A673 (cell line): ENCODE data around the gene APOBEC3B. TPM values are rescaled to one million over a fixed set of nuclear protein-coding genes. Genes with fewer than 3 reads are reported as not detected.

Source experiments
- BruUV-seq: library from RNA; stranded (reverse); fragments of 400-500 nt; replicated peaks from 2 replicates; lab custom pipeline; 2021; lab: Mats Ljungman, UMichigan
- CTCF ChIA-PET: fragments of 300-600 bp; sonication (Branson Sonifier 250); formaldehyde crosslinking; loops from one replicate; lab custom pipeline; 2022; ENCODE audit warnings: antibody characterized with exemption; lab: Charles Lee
- POLR2A ChIA-PET: fragments of 300-600 bp; sonication (Branson Sonifier 250); formaldehyde crosslinking; loops from one replicate; lab custom pipeline; 2022; ENCODE audit warnings: antibody characterized with exemption; ENCODE audit not compliant: low non-redundant PET; lab: Charles Lee
- DNase-seq: peaks from one replicate; pipeline ENCODE4 v3.0.0-alpha.2; 2015; ENCODE audit warnings: low spot score
- H3K27ac ChIP-seq: fragments of 200-600 bp; sonication (generic); 2 replicates; pipeline ENCODE4 v1.5.1; 2016; ENCODE audit warnings: mixed run types, low read depth, mild to moderate bottlenecking, mixed read lengths, antibody characterized with exemption, low read length; ENCODE audit not compliant: poor library complexity, severe bottlenecking
- H3K27me3 ChIP-seq: fragments of 200-600 bp; sonication (generic); replicated peaks from 2 replicates; pipeline ENCODE4 v1.6.1; 2017; ENCODE audit warnings: mixed run types, low read depth, mild to moderate bottlenecking, mixed read lengths, antibody characterized with exemption, low read length; ENCODE audit not compliant: insufficient read depth, poor library complexity
- H3K36me3 ChIP-seq: fragments of 200-600 bp; sonication (generic); 2 replicates; pipeline ENCODE4 v1.6.1; 2016; ENCODE audit warnings: mixed run types, mild to moderate bottlenecking, mixed read lengths, antibody characterized with exemption, low read length; ENCODE audit not compliant: insufficient read depth, poor library complexity, severe bottlenecking
- H3K4me1 ChIP-seq: fragments of 200-600 bp; sonication (generic); 2 replicates; pipeline ENCODE4 v1.6.1; 2017; ENCODE audit warnings: mixed run types, mild to moderate bottlenecking, mixed read lengths, antibody characterized with exemption, low read length; ENCODE audit not compliant: insufficient read depth, poor library complexity, severe bottlenecking
- H3K4me3 ChIP-seq: fragments of 200-600 bp; sonication (generic); 2 replicates; pipeline ENCODE4 v1.5.1; 2016; ENCODE audit warnings: low read depth, mixed run types, mild to moderate bottlenecking, mixed read lengths, low read length; ENCODE audit not compliant: poor library complexity, severe bottlenecking
- H3K9me3 ChIP-seq: fragments of 200-600 bp; sonication (generic); 2 replicates; pipeline ENCODE4 v1.6.1; 2016; ENCODE audit warnings: mixed run types, low read depth, mild to moderate bottlenecking, mixed read lengths, antibody characterized with exemption, low read length; ENCODE audit not compliant: poor library complexity, severe bottlenecking
- CTCF ChIP-seq: fragments of 300-800, 200-600 bp; sonication (generic); conservative IDR thresholded peaks from 2 replicates; pipeline ENCODE4 v1.5.1; 2017; ENCODE audit warnings: low read depth, mild to moderate bottlenecking, antibody characterized with exemption, low read length, moderate library complexity, mixed read lengths
- EZH2 ChIP-seq: fragments of 200-600 bp; sonication (generic); IDR thresholded peaks from 2 replicates; pipeline ENCODE4 v1.6.1; 2017; ENCODE audit warnings: borderline replicate concordance, low read depth, mild to moderate bottlenecking, mixed read lengths, antibody characterized with exemption, low read length; ENCODE audit not compliant: poor library complexity, severe bottlenecking
- intact Hi-C: fragments of 100-400 bp; cut with micrococcal nuclease; formaldehyde crosslinking; loops from one replicate; pipeline ENCODE4 v1.10.0; 2022; ENCODE audit not compliant: unreplicated experiment
- total RNA-seq: library from RNA; stranded (reverse); gene quantifications from 2 replicates; pipeline ENCODE4 v1.2.3, GENCODE V29; 2021

The APOBEC3B gene
- total RNA-seq, 1 experiment from 2014 or later: 6.4 TPM

DNA sequence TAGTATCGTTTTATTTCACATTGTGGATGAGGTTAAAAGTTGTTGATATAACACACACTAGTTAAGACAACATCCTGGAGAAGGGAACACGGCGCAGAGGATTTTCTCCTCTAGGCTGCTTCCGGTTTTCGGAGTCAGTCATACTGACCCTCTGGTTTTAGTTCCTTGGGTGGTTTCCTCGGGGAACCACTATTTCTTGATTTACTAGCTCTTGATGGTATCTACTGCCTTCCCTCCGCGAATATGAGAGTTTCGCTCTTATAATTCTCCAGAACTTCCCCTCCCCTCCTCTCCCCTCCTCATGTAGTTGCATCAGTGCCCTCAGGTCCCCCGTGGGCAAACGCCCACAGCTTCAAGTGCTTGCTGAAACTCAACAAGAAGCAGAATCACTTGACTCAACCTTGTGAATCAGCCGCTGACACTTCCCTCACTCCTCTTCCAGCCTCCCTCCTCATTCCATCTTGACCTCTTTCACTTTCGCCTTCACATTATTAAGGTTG, 40.6 kb upstream of the APOBEC3B start:
- ChIA-PET CTCF (no interaction called here), POLR2A (no interaction called here)
- intact Hi-C loops: no loop called here
- Histone ChIP-seq H3K4me1 (peaks cover 11% of the 10 kb centered on the region), H3K4me3 (no peak overlapping the region), H3K27ac (no peak overlapping the region), H3K9me3 (no peaks in the 10 kb centered on the region), H3K36me3 (no peaks in the 10 kb centered on the region), H3K27me3 (no peaks in the 10 kb centered on the region)
- BruUV-seq: no TSS peak
- no peak for DNase-seq
- no peak for TF ChIP-seq EZH2
- TF ChIP-seq CTCF: no peak

GRCh38 chr22:38942702-38943101, 39.4 kb upstream of the APOBEC3B start:
- H3K4me3 ChIP-seq: no peak overlapping the region
- CTCF ChIA-PET: no interaction called here

DNA sequence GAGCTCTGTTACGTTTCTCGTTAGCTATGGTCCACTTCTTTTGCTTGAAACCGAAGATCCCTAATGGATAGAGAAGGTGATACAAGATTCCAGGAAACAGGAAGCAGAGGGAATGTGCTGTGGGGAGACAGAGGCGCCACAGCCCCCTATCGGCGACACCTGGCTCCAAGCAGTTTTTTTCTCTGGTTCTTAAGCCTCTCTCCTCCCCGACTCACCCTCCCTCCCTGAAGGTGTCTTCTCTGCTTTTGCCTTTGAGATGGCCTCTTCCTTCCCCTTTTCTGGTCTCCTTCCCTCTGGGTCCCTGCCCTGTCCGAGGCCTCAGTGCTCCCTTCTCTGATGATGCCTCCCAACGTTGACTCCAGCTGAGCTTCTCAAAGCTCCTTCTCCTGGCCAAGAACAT, 38.9 kb upstream of the APOBEC3B start:
- H3K4me3 ChIP-seq: no peak overlapping the region
- peaks cover 11% of the 10 kb centered on the region for H3K4me1 ChIP-seq
- no peaks in the 10 kb centered on the region for H3K36me3 ChIP-seq
- DNase-seq: no peak
- H3K9me3 ChIP-seq: no peaks in the 10 kb centered on the region
- TF ChIP-seq EZH2 (no peak), CTCF (no peak)
- no peaks in the 10 kb centered on the region for H3K27me3 ChIP-seq
- POLR2A ChIA-PET: no interaction called here
- no TSS peak for BruUV-seq
- H3K27ac ChIP-seq: no peak overlapping the region
- intact Hi-C loops: no loop called here
- CTCF ChIA-PET: no interaction called here

More at GRCh38 chr22:38942702-38943101, 39.4 kb upstream of the APOBEC3B start:
- intact Hi-C loops: no loop called here
- BruUV-seq: no TSS peak
- POLR2A ChIA-PET: no interaction called here
- Histone ChIP-seq H3K36me3 (no peaks in the 10 kb centered on the region), H3K27me3 (no peaks in the 10 kb centered on the region), H3K27ac (no peak overlapping the region), H3K4me1 (peaks cover 11% of the 10 kb centered on the region), H3K9me3 (no peaks in the 10 kb centered on the region)
- no peak for DNase-seq
- TF ChIP-seq CTCF: no peak
- no peak for TF ChIP-seq EZH2
